ENCODE data around the gene AGMO.

DNA sequence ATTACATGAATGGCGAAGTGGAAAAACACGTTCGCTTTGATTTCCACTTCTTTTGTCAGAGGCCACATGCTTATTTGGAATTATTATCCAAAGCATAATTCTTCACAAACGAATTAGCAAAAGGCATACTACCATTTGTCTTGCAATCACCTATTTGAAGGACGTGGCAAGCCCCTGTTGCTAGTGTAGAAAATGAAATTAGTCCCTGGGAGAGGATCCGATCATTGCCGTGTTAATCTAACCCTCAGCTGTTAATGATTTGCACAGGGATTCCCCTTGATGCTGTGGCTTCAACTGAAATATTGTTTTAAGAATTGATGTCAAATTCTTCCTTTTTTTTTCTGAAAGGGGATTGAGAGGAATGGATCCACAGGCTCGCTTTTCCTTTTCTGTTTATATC lies 4.6 kb downstream of the AGMO start:
- TF ChIP-seq, protein P1, sequence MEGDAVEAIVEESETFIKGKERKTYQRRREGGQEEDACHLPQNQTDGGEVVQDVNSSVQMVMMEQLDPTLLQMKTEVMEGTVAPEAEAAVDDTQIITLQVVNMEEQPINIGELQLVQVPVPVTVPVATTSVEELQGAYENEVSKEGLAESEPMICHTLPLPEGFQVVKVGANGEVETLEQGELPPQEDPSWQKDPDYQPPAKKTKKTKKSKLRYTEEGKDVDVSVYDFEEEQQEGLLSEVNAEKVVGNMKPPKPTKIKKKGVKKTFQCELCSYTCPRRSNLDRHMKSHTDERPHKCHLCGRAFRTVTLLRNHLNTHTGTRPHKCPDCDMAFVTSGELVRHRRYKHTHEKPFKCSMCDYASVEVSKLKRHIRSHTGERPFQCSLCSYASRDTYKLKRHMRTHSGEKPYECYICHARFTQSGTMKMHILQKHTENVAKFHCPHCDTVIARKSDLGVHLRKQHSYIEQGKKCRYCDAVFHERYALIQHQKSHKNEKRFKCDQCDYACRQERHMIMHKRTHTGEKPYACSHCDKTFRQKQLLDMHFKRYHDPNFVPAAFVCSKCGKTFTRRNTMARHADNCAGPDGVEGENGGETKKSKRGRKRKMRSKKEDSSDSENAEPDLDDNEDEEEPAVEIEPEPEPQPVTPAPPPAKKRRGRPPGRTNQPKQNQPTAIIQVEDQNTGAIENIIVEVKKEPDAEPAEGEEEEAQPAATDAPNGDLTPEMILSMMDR (IDR thresholded peaks at IDR 0.05 in 2 of 3, conservative IDR thresholded peaks at IDR 0.05 in 1 of 3; ENCODE audit: borderline replicate concordance in 1 of 3, insufficient read depth in 1 of 3, low read depth in 2 of 3, low read length in 2 of 3): no peak
- TF ChIP-seq, protein P2, sequence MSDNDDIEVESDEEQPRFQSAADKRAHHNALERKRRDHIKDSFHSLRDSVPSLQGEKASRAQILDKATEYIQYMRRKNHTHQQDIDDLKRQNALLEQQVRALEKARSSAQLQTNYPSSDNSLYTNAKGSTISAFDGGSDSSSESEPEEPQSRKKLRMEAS (IDR thresholded peaks at IDR 0.05): no peak
- TF ChIP-seq CEBPB (IDR thresholded peaks at IDR 0.05; ENCODE audit: low read depth) (no peak), POLR2AphosphoS5 (IDR thresholded peaks at IDR 0.05; ENCODE audit: low read depth, low read length) (no peak), YY1 (IDR thresholded peaks at IDR 0.05; ENCODE audit: extremely low read depth, insufficient replicate concordance, low read depth, low read length) (no peak), EZH2phosphoT487 (IDR thresholded peaks at IDR 0.05; ENCODE audit: borderline replicate concordance) (no peak), RAD21 (IDR thresholded peaks at IDR 0.05; ENCODE audit: low read depth) (no peak), POLR2A (IDR thresholded peaks at IDR 0.05; ENCODE audit: borderline replicate concordance, extremely low read depth, insufficient read depth, insufficient read length) (no peak), EZH2 (IDR thresholded peaks at IDR 0.05) (no peak), TCF7L2 (IDR thresholded peaks at IDR 0.05; ENCODE audit: borderline replicate concordance, extremely low read depth, insufficient read depth, insufficient read length) (no peak)
- TF ChIP-seq, protein P3, sequence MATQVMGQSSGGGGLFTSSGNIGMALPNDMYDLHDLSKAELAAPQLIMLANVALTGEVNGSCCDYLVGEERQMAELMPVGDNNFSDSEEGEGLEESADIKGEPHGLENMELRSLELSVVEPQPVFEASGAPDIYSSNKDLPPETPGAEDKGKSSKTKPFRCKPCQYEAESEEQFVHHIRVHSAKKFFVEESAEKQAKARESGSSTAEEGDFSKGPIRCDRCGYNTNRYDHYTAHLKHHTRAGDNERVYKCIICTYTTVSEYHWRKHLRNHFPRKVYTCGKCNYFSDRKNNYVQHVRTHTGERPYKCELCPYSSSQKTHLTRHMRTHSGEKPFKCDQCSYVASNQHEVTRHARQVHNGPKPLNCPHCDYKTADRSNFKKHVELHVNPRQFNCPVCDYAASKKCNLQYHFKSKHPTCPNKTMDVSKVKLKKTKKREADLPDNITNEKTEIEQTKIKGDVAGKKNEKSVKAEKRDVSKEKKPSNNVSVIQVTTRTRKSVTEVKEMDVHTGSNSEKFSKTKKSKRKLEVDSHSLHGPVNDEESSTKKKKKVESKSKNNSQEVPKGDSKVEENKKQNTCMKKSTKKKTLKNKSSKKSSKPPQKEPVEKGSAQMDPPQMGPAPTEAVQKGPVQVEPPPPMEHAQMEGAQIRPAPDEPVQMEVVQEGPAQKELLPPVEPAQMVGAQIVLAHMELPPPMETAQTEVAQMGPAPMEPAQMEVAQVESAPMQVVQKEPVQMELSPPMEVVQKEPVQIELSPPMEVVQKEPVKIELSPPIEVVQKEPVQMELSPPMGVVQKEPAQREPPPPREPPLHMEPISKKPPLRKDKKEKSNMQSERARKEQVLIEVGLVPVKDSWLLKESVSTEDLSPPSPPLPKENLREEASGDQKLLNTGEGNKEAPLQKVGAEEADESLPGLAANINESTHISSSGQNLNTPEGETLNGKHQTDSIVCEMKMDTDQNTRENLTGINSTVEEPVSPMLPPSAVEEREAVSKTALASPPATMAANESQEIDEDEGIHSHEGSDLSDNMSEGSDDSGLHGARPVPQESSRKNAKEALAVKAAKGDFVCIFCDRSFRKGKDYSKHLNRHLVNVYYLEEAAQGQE (IDR thresholded peaks at IDR 0.05; ENCODE audit: low read depth): no peak
- TF ChIP-seq, protein P4, sequence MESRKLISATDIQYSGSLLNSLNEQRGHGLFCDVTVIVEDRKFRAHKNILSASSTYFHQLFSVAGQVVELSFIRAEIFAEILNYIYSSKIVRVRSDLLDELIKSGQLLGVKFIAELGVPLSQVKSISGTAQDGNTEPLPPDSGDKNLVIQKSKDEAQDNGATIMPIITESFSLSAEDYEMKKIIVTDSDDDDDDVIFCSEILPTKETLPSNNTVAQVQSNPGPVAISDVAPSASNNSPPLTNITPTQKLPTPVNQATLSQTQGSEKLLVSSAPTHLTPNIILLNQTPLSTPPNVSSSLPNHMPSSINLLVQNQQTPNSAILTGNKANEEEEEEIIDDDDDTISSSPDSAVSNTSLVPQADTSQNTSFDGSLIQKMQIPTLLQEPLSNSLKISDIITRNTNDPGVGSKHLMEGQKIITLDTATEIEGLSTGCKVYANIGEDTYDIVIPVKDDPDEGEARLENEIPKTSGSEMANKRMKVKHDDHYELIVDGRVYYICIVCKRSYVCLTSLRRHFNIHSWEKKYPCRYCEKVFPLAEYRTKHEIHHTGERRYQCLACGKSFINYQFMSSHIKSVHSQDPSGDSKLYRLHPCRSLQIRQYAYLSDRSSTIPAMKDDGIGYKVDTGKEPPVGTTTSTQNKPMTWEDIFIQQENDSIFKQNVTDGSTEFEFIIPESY (IDR thresholded peaks at IDR 0.05; ENCODE audit: extremely low read depth, insufficient replicate concordance, low read length): no peak
